GM12874 (cell line): Measurements from ENCODE around the gene CEACAM3.

ENCODE experiments used
- CTCF ChIP-seq: IDR thresholded peaks from 2 replicates; pipeline ENCODE4 v1.5.1; 2011; ENCODE audit warnings: low read depth, mild to moderate bottlenecking, control low read depth, low read length, moderate library complexity; ENCODE audit not compliant: insufficient read depth

CEACAM3 gene

DNA sequence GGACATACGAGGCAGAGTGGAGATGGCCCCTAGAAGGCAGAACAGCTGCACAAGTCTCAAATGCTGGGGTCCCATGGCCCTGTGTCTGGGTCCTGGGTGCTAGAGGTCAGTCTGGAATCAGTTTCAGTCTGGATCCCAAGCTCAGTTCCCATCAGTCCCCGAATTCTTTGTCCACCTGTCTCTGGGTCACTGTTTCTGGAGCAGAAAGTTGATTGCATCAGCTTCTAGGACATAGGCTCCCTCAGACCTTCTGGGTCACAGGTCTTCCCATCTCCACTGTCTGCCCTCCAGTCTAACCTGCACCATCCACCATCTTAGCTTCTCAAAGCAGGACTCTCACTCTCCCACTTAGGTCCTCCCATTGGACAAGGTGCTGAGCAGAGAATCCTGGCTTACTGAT, 42.8 kb downstream of the CEACAM3 start:
- TF ChIP-seq CTCF, result no peak

DNA sequence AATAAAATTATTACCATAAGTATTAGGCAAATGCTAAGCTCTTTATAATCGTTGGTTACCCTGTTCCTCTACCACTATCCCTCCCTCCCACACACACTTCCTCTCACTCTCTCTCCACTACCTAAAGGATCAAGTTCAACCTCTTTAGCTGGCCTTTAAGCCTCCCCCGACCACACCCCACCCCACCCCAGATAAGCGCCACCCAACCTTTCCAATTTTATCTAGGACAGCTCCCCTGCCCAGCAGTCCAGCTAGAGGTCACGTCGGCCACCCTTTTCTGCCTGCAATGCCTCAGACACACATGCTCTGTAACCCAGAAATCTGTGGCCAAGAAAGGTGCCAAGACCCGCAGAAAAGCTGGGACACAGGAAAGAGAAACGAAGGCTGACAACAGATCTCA, 47.0 kb downstream of the CEACAM3 start:
- TF ChIP-seq CTCF, result no peak

GRCh38 chr19:41844601-41845000, 48.2 kb downstream of the CEACAM3 start, which contains the start of gene LYPD4:
Gene LYPD4 (minus strand): TSS chr19:41844683. CDS start chr19:41839285, 5,398 bp downstream.
- TF ChIP-seq CTCF, result no peak

DNA sequence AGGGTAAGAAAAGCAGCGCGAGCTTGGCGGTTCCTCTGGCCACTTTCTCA, 48.4 kb downstream of the CEACAM3 start, which contains the start of gene DMRTC2:
Gene DMRTC2 (plus strand): TSS at position 42 of the 50 bp plus-strand sequence. CDS start 2,387 bp downstream, outside the sequence.
- no peak for TF ChIP-seq CTCF

GRCh38 chr19:41845051-41845590, 48.7 kb downstream of the CEACAM3 start:
- no peak for TF ChIP-seq CTCF

- no peak for TF ChIP-seq CTCF
Observed at GRCh38 chr19:41847351-41848105, 51.1 kb downstream of the CEACAM3 start.

DNA sequence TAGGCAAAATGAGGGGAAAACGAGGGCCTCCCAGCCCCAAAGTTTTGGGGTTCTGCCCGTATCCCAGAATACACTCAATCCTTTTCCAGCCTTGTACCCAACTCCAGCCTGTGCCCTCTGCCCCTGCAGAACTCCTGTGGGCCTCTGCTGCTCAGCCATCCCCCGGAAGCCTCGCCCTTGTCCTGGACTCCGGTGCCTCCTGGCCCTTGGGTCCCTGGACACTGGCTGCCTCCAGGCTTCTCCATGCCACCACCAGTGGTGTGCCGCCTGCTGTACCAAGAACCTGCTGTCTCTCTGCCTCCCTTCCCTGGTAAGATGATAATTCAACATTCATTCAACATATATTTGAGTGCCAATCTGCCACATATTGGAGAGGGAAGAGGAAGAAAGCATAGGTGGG, 52.3 kb downstream of the CEACAM3 start:
- TF ChIP-seq CTCF, result no peak
